ENCODE measurements around the gene HSPA2.

Gene HSPA2

DNA sequence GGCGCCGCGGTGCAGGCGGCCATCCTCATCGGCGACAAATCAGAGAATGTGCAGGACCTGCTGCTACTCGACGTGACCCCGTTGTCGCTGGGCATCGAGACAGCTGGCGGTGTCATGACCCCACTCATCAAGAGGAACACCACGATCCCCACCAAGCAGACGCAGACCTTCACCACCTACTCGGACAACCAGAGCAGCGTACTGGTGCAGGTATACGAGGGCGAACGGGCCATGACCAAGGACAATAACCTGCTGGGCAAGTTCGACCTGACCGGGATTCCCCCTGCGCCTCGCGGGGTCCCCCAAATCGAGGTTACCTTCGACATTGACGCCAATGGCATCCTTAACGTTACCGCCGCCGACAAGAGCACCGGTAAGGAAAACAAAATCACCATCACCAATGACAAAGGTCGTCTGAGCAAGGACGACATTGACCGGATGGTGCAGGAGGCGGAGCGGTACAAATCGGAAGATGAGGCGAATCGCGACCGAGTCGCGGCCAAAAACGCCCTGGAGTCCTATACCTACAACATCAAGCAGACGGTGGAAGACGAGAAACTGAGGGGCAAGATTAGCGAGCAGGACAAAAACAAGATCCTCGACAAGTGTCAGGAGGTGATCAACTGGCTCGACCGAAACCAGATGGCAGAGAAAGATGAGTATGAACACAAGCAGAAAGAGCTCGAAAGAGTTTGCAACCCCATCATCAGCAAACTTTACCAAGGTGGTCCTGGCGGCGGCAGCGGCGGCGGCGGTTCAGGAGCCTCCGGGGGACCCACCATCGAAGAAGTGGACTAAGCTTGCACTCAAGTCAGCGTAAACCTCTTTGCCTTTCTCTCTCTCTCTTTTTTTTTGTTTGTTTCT is 1.7 kb downstream of the HSPA2 start:
- TF ChIP-seq, protein P1, sequence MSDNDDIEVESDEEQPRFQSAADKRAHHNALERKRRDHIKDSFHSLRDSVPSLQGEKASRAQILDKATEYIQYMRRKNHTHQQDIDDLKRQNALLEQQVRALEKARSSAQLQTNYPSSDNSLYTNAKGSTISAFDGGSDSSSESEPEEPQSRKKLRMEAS (IDR thresholded peaks at IDR 0.05; ENCODE audit: low read depth, low read length): no peak
- TF ChIP-seq, protein P2, sequence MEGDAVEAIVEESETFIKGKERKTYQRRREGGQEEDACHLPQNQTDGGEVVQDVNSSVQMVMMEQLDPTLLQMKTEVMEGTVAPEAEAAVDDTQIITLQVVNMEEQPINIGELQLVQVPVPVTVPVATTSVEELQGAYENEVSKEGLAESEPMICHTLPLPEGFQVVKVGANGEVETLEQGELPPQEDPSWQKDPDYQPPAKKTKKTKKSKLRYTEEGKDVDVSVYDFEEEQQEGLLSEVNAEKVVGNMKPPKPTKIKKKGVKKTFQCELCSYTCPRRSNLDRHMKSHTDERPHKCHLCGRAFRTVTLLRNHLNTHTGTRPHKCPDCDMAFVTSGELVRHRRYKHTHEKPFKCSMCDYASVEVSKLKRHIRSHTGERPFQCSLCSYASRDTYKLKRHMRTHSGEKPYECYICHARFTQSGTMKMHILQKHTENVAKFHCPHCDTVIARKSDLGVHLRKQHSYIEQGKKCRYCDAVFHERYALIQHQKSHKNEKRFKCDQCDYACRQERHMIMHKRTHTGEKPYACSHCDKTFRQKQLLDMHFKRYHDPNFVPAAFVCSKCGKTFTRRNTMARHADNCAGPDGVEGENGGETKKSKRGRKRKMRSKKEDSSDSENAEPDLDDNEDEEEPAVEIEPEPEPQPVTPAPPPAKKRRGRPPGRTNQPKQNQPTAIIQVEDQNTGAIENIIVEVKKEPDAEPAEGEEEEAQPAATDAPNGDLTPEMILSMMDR (IDR thresholded peaks at IDR 0.05; ENCODE audit: low read depth, low read length): no peak
- TF ChIP-seq POLR2A (IDR thresholded peaks at IDR 0.05; ENCODE audit: extremely low read depth, insufficient read length) (no peak), MYC (IDR thresholded peaks at IDR 0.05; ENCODE audit: low read depth, low read length) (no peak)

DNA sequence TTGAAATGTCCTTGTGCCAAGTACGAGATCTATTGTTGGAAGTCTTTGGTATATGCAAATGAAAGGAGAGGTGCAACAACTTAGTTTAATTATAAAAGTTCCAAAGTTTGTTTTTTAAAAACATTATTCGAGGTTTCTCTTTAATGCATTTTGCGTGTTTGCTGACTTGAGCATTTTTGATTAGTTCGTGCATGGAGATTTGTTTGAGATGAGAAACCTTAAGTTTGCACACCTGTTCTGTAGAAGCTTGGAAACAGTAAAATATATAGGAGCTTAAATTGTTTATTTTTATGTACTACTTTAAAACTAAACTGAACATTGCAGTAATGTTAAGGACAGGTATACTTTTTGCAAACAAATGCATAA is 2.3 kb downstream of the HSPA2 start:
- H3K4me3 ChIP-seq (ENCODE audit: low read depth, low read length): no peak overlapping the region
- TF ChIP-seq, protein P1 (IDR thresholded peaks at IDR 0.05; ENCODE audit: low read depth, low read length): no peak
- TF ChIP-seq, protein P2 (IDR thresholded peaks at IDR 0.05; ENCODE audit: low read depth, low read length): no peak
- no peak for TF ChIP-seq MYC (IDR thresholded peaks at IDR 0.05; ENCODE audit: low read depth, low read length)
- no peak for TF ChIP-seq POLR2A (IDR thresholded peaks at IDR 0.05; ENCODE audit: extremely low read depth, insufficient read length)
- no peak for DNase-seq (ENCODE audit: low read depth)

More for the DNA sequence above, 1.7 kb downstream of the HSPA2 start:
- no peak for DNase-seq (ENCODE audit: low read depth)
- no peak overlapping the region for H3K4me3 ChIP-seq (ENCODE audit: low read depth, low read length)

DNA sequence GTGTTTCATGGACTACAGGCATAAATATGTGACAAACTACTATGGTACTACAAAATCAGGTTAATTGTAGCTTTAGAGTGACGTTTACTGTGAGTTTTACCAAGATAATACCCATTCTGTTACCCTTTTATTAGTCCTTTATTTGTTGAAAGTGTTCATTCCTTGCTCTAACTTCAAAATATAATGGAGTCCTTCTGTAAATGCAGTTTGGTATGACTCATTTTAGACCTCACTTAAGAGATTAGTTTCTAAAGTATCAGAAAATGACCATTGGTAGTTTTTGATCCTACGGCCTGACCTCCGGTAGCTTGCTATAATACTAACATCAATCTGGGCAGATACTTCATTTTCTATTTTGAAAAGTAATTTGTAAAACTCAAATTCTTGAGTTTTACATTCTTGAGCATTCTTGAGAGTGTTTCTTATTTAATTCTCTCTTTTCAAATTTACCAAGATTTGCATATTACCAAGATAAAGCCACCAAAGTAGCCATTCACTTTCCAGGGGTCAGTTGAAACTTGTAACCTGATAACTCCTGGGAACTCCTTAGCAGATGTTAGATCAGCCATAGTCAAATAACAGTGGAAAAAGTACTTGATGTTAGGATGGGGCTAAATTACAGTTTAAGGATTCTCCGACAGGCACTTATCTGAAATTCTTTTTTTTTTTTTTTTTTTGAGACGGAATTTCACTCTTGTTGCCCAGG is 4.2 kb downstream of the HSPA2 start:
- DNase-seq (ENCODE audit: low read depth): no peak
- H3K4me3 ChIP-seq (ENCODE audit: low read depth, low read length): no peak overlapping the region
- TF ChIP-seq POLR2A (IDR thresholded peaks at IDR 0.05; ENCODE audit: extremely low read depth, insufficient read length): no peak
- TF ChIP-seq, protein P2 (IDR thresholded peaks at IDR 0.05; ENCODE audit: low read depth, low read length): no peak
- no peak for TF ChIP-seq MYC (IDR thresholded peaks at IDR 0.05; ENCODE audit: low read depth, low read length)
- TF ChIP-seq, protein P1 (IDR thresholded peaks at IDR 0.05; ENCODE audit: low read depth, low read length): no peak

DNA sequence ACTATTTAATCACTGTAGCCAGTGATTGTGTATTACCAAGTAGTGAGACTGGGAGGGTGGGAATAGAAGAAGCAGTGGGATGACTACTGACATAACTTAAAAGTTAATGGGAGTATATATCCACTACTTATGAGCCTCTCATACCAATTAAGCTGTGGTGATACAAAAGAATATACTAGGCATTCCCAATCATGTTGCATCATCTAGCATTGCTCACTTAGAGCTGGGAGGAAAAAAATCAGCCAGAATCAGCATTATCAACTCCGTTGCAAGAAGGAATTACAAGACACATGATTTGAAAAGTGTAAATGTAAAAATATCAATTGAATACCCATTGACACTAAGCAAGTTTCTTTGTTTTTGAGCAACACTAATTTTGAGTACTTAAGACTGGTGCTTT is 8.5 kb downstream of the HSPA2 start:
- DNase-seq (ENCODE audit: low read depth): no peak
- TF ChIP-seq, protein P2 (IDR thresholded peaks at IDR 0.05; ENCODE audit: low read depth, low read length): no peak
- no peak for TF ChIP-seq MYC (IDR thresholded peaks at IDR 0.05; ENCODE audit: low read depth, low read length)
- no peak for TF ChIP-seq POLR2A (IDR thresholded peaks at IDR 0.05; ENCODE audit: extremely low read depth, insufficient read length)
- TF ChIP-seq, protein P1 (IDR thresholded peaks at IDR 0.05; ENCODE audit: low read depth, low read length): no peak
- H3K4me3 ChIP-seq (ENCODE audit: low read depth, low read length): no peak overlapping the region

DNA sequence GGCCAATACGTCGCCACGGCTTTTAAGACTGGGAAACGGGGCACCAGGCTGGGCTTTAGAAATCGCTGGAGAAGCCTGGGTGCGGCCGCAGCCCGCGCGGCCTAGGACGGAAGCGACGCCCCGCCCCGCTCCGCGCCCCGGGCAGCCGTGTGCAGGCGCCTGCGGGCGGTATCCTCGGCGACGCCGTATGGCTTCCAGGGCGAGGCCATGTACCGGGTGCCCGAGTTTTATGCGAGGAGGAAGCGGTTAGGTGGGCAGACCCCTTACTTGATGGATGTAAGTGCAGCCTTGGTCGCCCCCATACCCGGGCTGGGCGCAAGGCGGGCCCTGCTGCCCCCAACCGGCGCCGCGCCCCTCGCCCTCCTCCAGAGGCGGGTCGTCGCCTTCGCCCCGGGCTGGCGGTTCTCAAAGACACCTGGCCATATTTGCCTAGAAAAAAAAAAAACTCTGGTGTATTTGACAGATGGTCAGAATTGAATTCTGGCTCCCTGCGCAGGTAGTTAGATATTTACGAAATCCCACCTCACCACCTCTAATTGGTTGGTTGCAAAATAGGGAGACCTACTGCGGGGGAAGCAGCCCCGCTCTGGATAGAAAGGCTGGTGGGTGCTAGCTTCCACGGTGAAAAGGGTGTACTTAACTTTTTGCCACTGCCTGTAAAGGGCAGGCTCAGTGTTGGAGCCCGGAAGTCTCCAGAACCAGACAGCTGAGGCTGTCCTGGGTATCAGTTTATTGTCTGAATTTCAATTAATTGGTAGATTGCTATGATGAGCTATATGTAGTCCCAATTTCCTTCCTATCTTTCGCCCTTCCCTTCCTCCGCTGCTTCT is 9.5 kb downstream of the HSPA2 start, which contains the start of gene PPP1R36:
Gene PPP1R36 (plus strand): TSS at position 171 of the 830 bp plus-strand sequence. CDS start 37 bp downstream, at position 208.
- TF ChIP-seq MYC (IDR thresholded peaks at IDR 0.05; ENCODE audit: low read depth, low read length) (no peak), POLR2A (IDR thresholded peaks at IDR 0.05; ENCODE audit: extremely low read depth, insufficient read length) (no peak)
- TF ChIP-seq, protein P2 (IDR thresholded peaks at IDR 0.05; ENCODE audit: low read depth, low read length): no peak
- TF ChIP-seq, protein P1 (IDR thresholded peaks at IDR 0.05; ENCODE audit: low read depth, low read length): no peak
- peak within 1 kb of the TSS; percentile 37 for H3K4me3 ChIP-seq (ENCODE audit: low read depth, low read length)
- DNase-seq (ENCODE audit: low read depth): peak; percentile 74
